Ishikawa (cell line): Measurements from ENCODE around the gene NDUFA6.
"Not testable (repeated sequence)": the region's sequence is repeated elsewhere in the genome, so short reads cannot be mapped to it uniquely, and the experiment has no call there.

ENCODE experiments used
- CEBPB ChIP-seq: IDR thresholded peaks from 2 replicates; pipeline ENCODE4 v1.6.1; 2012
- CREB1 ChIP-seq: IDR thresholded peaks from 2 replicates; pipeline ENCODE4 v1.6.1; 2012; ENCODE audit warnings: low read depth
- EGR1 ChIP-seq: IDR thresholded peaks from 2 replicates; pipeline ENCODE4 v1.6.1; 2012
- EP300 ChIP-seq: IDR thresholded peaks from 2 replicates; pipeline ENCODE4 v1.6.1; 2012; ENCODE audit warnings: borderline replicate concordance
- FOXM1 ChIP-seq: IDR thresholded peaks from 2 replicates; pipeline ENCODE4 v1.6.1; 2012; ENCODE audit warnings: low read depth, borderline replicate concordance
- MAX ChIP-seq: IDR thresholded peaks from 2 replicates; pipeline ENCODE4 v1.6.1; 2012
- NFIC ChIP-seq: IDR thresholded peaks from 2 replicates; pipeline ENCODE4 v1.6.1; 2012
- RAD21 ChIP-seq: IDR thresholded peaks from 2 replicates; pipeline ENCODE4 v1.6.1; 2012; ENCODE audit warnings: low read depth
- TAF1 ChIP-seq: IDR thresholded peaks from 2 replicates; pipeline ENCODE4 v1.6.1; 2012; ENCODE audit warnings: low read depth, mild to moderate bottlenecking
- TCF12 ChIP-seq: IDR thresholded peaks from 2 replicates; pipeline ENCODE4 v1.6.1; 2012; ENCODE audit warnings: low read depth
- TEAD4 ChIP-seq: IDR thresholded peaks from 2 replicates; pipeline ENCODE4 v1.6.1; 2012
- YY1 ChIP-seq: IDR thresholded peaks from 2 replicates; pipeline ENCODE4 v1.6.1; 2012; ENCODE audit warnings: low read depth
- ZBTB7A ChIP-seq: IDR thresholded peaks from 2 replicates; pipeline ENCODE4 v1.6.1; 2012; ENCODE audit warnings: low read depth
- TF ChIP-seq, protein P1 (sequence below): IDR thresholded peaks from 2 replicates; pipeline ENCODE4 v1.6.1; 2012
- TF ChIP-seq, protein P2 (sequence below): IDR thresholded peaks from 2 replicates; pipeline ENCODE4 v1.6.1; 2012; ENCODE audit warnings: low read depth, mild to moderate bottlenecking

The NDUFA6 gene

DNA sequence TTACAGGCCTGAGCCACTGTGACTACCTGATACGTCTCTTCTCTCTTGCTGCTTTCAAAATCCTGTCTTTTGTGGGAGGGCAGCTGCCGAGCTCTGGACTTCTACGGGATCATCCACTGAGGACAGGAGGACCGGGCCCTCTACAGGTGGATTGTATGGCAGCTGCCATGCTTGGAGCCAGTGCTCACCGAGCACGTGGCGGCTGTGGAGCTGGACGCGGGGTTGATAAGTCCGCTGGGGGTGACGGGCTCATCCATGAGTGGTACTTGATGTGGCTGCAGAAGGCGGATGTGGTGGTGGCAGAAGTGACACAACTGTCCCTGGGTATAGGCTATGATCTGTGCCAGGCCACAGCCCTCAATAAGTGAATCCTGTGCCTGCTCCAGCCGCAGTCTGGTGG, 41.9 kb upstream of the NDUFA6 start:
- no peak for TF ChIP-seq EGR1
- peak; percentile 45 for TF ChIP-seq RAD21
- no peak for TF ChIP-seq TCF12

DNA sequence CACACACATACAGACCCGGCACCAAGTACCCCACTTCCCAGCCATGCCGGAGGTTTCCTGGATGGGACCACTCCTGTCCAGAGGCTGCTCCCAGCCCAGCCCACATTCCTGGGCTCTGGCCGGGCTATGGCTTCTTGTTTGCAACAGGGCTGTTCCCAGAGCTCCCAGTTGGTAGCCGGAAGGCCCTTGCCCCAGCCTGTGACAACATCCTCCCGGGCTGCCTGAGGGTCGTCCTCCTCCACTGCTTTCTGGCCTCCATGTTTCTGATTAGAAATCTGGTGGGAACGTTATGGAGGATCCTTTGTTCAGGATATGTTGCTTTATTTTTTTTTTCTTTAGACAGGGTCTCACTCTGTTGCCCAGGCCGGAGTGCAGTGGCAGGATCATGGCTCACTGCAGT, 41.0 kb upstream of the NDUFA6 start:
- TF ChIP-seq FOXM1 (no peak), TCF12 (no peak), EGR1 (no peak), YY1 (no peak), TEAD4 (no peak), ZBTB7A (no peak), NFIC (no peak), CREB1 (no peak), TAF1 (no peak), MAX (no peak), RAD21 (no peak)
- TF ChIP-seq, protein P1, sequence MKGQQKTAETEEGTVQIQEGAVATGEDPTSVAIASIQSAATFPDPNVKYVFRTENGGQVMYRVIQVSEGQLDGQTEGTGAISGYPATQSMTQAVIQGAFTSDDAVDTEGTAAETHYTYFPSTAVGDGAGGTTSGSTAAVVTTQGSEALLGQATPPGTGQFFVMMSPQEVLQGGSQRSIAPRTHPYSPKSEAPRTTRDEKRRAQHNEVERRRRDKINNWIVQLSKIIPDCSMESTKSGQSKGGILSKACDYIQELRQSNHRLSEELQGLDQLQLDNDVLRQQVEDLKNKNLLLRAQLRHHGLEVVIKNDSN: no peak
- TF ChIP-seq, protein P2, sequence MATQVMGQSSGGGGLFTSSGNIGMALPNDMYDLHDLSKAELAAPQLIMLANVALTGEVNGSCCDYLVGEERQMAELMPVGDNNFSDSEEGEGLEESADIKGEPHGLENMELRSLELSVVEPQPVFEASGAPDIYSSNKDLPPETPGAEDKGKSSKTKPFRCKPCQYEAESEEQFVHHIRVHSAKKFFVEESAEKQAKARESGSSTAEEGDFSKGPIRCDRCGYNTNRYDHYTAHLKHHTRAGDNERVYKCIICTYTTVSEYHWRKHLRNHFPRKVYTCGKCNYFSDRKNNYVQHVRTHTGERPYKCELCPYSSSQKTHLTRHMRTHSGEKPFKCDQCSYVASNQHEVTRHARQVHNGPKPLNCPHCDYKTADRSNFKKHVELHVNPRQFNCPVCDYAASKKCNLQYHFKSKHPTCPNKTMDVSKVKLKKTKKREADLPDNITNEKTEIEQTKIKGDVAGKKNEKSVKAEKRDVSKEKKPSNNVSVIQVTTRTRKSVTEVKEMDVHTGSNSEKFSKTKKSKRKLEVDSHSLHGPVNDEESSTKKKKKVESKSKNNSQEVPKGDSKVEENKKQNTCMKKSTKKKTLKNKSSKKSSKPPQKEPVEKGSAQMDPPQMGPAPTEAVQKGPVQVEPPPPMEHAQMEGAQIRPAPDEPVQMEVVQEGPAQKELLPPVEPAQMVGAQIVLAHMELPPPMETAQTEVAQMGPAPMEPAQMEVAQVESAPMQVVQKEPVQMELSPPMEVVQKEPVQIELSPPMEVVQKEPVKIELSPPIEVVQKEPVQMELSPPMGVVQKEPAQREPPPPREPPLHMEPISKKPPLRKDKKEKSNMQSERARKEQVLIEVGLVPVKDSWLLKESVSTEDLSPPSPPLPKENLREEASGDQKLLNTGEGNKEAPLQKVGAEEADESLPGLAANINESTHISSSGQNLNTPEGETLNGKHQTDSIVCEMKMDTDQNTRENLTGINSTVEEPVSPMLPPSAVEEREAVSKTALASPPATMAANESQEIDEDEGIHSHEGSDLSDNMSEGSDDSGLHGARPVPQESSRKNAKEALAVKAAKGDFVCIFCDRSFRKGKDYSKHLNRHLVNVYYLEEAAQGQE: no peak

DNA sequence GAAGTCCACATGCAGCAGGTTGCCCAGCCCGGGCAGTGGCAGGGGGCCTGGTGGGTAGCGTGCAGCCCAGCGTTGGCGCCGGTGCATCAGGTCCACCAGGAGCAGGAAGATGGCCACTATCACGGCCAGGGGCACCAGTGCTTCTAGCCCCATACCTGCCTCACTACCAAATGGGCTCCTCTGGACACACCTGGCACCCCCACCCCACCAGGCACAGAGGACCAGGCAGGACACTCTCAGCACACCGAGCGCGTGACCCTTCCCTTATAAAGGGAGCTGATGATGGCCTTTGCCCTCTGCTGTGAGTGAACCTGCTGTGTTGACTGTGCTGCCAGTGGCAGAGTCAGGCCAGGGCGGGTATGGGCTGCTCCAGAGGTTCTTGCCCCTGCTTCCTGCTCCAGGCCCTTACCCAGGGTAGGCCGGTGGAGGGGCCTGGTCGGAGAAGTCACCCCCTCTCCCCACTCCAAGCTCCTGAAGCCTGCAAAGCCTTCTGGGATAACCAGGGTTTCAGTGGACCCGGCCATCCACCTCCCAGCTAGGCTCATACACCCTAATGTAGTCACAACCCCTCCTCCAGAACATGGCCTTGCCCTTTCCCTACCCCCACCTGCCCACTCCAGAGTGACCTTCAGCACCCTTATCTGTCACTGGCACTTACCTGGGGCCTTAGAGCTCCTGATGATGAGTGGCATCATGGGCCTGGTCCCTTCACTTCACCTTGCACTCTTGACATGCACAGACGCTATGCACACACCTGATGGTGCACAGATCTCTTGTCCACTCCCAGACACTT, 40.3 kb upstream of the NDUFA6 start, which contains the start of gene CYP2D6:
CYP2D6 (minus strand) TSS at position 172 of the 793 bp plus-strand sequence; CDS start at position 153, 19 bp downstream.
- TF ChIP-seq, protein P1: not testable (repeated sequence)
- not testable (repeated sequence) for TF ChIP-seq MAX, FOXM1

GRCh38 chr22:42128776-42129694, 38.5 kb upstream of the NDUFA6 start:
- TF ChIP-seq TEAD4 (peak; percentile 90), RAD21 (peak; percentile 39; the same call in 1 of the 2 replicates), ZBTB7A (peak; percentile 100), EP300 (peak; percentile 78; the same call in 1 of the 2 replicates), EGR1 (peak; percentile 91), NFIC (peak; percentile 98), MAX (peak; percentile 72), CEBPB (peak; percentile 87; the same call in 1 of the 2 replicates), TCF12 (peak; percentile 95)
- TF ChIP-seq, protein P2: peak; percentile 38
- TF ChIP-seq, protein P1: peak; percentile 38

DNA sequence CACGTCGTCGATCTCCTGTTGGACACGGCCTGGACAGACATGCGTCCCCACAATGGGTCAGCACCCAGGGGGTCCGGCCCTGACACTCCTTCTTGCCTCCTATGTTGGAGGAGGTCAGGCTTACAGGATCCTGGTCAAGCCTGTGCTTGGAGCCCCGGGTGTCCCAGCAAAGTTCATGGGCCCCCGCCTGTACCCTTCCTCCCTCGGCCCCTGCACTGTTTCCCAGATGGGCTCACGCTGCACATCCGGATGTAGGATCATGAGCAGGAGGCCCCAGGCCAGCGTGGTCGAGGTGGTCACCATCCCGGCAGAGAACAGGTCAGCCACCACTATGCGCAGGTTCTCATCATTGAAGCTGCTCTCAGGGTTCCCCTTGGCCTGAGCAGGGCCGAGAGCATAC, 37.0 kb upstream of the NDUFA6 start:
- TF ChIP-seq TAF1 (no peak), CEBPB (no peak), TEAD4 (no peak), YY1 (no peak), FOXM1 (no peak), EGR1 (no peak), NFIC (no peak), EP300 (no peak), MAX (no peak), TCF12 (no peak), ZBTB7A (no peak), CREB1 (no peak), RAD21 (no peak)
- TF ChIP-seq, protein P2: no peak
- TF ChIP-seq, protein P1: no peak
